Measurements from ENCODE around the gene GM2A.
"Not testable (repeated sequence)": the region's sequence is repeated elsewhere in the genome, so short reads cannot be mapped to it uniquely, and the experiment has no call there.

The GM2A gene

GRCh38 chr5:151238303-151238741, 14.7 kb upstream of the GM2A start:
- TF ChIP-seq SNAI2 (CRISPR knock-in tag; IDR thresholded peaks at IDR 0.05), result no peak
- no peak for ATAC-seq

- peak; percentile 95 for ATAC-seq
- no peak for TF ChIP-seq ZNF8 (CRISPR knock-in tag; IDR thresholded peaks at IDR 0.05)
- no peak for TF ChIP-seq POU6F1 (CRISPR knock-in tag; IDR thresholded peaks at IDR 0.05; ENCODE audit: borderline replicate concordance, low read depth)
- no peak for TF ChIP-seq TCF4 (CRISPR knock-in tag; IDR thresholded peaks at IDR 0.05; ENCODE audit: borderline replicate concordance)
- TF ChIP-seq OSR1 (CRISPR knock-in tag; IDR thresholded peaks at IDR 0.05), result no peak
- no peak for TF ChIP-seq ESRRG (CRISPR knock-in tag; IDR thresholded peaks at IDR 0.05)
- no peak for TF ChIP-seq ISL1 (CRISPR knock-in tag; IDR thresholded peaks at IDR 0.05)
- no peak for TF ChIP-seq BACH2 (CRISPR knock-in tag; IDR thresholded peaks at IDR 0.05; ENCODE audit: borderline replicate concordance)
- TF ChIP-seq TSHZ2 (CRISPR knock-in tag; IDR thresholded peaks at IDR 0.05), result no peak
- no peak for TF ChIP-seq ZNF565 (CRISPR knock-in tag; conservative IDR thresholded peaks at IDR 0.05; ENCODE audit: low read depth)
- TF ChIP-seq ZNF70 (CRISPR knock-in tag; IDR thresholded peaks at IDR 0.05), result no peak
- TF ChIP-seq PATZ1 (CRISPR knock-in tag; IDR thresholded peaks at IDR 0.05; ENCODE audit: borderline replicate concordance), result no peak
- TF ChIP-seq SNAI2 (CRISPR knock-in tag; IDR thresholded peaks at IDR 0.05), result no peak
Observed at GRCh38 chr5:151239237-151239861, 13.6 kb upstream of the GM2A start.

GRCh38 chr5:151240268-151240835, 12.6 kb upstream of the GM2A start:
- ATAC-seq, result not testable (repeated sequence)

GRCh38 chr5:151240924-151241635, 11.9 kb upstream of the GM2A start:
- no peak for TF ChIP-seq CSDC2 (CRISPR knock-in tag; IDR thresholded peaks at IDR 0.05)
- no peak for TF ChIP-seq ZNF8 (CRISPR knock-in tag; IDR thresholded peaks at IDR 0.05)
- no peak for TF ChIP-seq ARNTL (CRISPR knock-in tag; IDR thresholded peaks at IDR 0.05; ENCODE audit: borderline replicate concordance, low read depth)
- TF ChIP-seq SNAI2 (CRISPR knock-in tag; IDR thresholded peaks at IDR 0.05), result no peak
- no peak for TF ChIP-seq BACH2 (CRISPR knock-in tag; IDR thresholded peaks at IDR 0.05; ENCODE audit: borderline replicate concordance)
- no peak for TF ChIP-seq RARB (CRISPR knock-in tag; IDR thresholded peaks at IDR 0.05)
- no peak for TF ChIP-seq ZFP3 (CRISPR knock-in tag; IDR thresholded peaks at IDR 0.05)
- no peak for TF ChIP-seq POU6F1 (CRISPR knock-in tag; IDR thresholded peaks at IDR 0.05; ENCODE audit: borderline replicate concordance, low read depth)
- ATAC-seq, result no peak

- ATAC-seq, result no peak
- no peak for TF ChIP-seq SNAI2 (CRISPR knock-in tag; IDR thresholded peaks at IDR 0.05)
- no peak for TF ChIP-seq CREB5 (CRISPR knock-in tag; IDR thresholded peaks at IDR 0.05; ENCODE audit: low read depth)
- TF ChIP-seq ZC3H10 (CRISPR knock-in tag; IDR thresholded peaks at IDR 0.05), result no peak
- no peak for TF ChIP-seq ZNF70 (CRISPR knock-in tag; IDR thresholded peaks at IDR 0.05)
- TF ChIP-seq ISL1 (CRISPR knock-in tag; IDR thresholded peaks at IDR 0.05), result no peak
- no peak for TF ChIP-seq PATZ1 (CRISPR knock-in tag; IDR thresholded peaks at IDR 0.05; ENCODE audit: borderline replicate concordance)
- no peak for TF ChIP-seq ZFP30 (CRISPR knock-in tag; IDR thresholded peaks at IDR 0.05)
- TF ChIP-seq POU6F1 (CRISPR knock-in tag; IDR thresholded peaks at IDR 0.05; ENCODE audit: borderline replicate concordance, low read depth), result no peak
- no peak for TF ChIP-seq ZFP3 (CRISPR knock-in tag; IDR thresholded peaks at IDR 0.05)
Observed at GRCh38 chr5:151243127-151243526, 9.9 kb upstream of the GM2A start.
